ENCODE measurements around the gene SLC6A13.
"Not testable (repeated sequence)": the region's sequence is repeated elsewhere in the genome, so short reads cannot be mapped to it uniquely, and the experiment has no call there.

SLC6A13 gene

DNA sequence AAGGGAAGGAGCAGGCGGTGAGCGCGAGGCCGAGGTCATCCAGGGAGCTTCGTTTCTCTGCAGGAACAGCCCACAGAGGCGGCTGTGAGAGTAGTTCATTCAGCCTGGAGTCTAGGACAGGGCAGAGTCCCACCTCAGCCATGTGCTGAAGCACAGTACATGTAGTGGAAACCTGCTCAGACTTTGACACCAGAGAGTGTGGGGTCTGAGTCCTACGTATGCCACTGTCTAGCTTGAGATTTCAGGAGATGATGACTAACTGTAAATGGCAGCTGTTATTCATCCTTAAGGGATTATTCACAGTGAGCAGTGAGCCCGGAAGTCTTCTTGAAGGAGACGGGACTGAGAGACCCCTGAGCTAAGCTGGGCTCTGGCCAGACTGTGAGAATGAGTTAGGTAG, 938 bp upstream of the SLC6A13 start:
- no peak for DNase-seq

DNA sequence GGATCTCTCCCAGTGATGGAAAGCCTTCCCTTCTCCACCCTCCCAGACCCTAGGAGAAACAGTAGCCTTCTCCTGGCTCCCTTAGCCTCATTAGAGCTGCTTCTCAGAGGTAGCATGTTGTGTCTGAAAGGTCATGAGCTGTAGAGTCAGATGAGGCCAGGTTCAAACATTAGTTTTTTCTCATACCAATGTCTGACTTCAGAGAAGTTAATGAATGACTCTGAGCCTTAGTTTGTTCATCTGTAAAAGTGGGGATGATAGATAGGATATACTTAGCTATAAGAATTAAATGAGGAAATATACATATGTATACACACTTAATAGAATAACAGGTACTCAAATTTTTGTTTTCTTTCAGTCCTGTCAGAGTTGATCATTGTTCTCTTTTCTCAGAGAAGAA, 523 bp downstream of the SLC6A13 start:
- DNase-seq = no peak

DNA sequence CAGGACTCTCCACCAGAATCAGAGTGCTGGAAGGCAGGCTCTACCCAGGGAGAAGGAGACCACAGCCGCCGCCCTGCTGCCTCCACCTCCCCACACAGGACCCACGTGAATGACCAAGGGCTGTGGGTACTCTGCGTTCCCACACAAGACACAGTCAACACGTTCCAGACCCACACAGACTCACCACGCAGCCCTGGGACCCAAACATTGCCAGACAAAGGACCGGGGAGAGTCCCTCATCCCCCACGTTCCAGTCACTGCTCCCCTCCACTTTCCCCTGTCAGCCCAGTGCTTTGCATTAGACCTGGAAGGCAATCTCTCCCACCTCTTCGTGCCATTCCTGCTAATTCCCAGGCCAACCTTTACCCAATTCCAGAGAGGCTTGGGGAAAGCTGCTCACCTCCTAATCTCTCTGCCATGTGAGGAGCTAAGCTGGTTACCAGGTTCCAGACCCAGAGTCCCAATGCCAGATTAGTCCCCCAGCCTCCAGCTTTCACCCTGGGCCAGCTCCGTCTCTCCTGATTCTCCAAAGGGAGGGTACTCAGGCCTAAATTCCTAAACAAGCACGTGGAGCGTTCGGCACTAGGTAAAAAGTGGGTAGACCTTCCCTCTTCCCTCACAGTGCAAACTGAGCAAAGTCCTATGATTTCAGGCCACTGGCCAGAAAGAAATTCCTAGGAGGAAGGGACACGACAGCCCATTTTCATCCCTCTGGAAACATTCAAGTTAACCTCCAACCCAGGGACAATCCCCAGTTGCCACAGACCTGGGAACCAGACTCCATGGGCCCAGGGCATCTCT, 4.9 kb downstream of the SLC6A13 start:
- DNase-seq = no peak

DNA sequence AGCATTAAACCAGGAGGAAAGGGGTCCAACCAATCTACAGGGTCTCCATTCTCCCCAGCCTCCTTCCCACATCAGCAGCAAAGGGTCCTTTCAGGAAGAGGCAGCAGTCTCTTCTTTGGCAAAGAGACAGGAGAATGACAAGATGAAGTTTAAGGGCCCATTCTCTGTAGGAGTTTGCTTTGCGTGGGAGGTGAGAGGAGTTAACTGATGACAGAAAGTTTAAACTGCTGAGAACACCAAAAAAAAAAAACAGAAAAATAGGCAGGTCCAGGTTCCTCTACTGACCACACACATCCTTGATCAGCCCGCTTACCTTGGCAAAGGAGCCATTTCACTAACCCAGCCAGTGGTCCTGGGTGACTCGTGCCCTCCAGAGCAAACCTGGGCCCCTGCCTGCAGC, 5.7 kb downstream of the SLC6A13 start:
- DNase-seq = no peak

DNA sequence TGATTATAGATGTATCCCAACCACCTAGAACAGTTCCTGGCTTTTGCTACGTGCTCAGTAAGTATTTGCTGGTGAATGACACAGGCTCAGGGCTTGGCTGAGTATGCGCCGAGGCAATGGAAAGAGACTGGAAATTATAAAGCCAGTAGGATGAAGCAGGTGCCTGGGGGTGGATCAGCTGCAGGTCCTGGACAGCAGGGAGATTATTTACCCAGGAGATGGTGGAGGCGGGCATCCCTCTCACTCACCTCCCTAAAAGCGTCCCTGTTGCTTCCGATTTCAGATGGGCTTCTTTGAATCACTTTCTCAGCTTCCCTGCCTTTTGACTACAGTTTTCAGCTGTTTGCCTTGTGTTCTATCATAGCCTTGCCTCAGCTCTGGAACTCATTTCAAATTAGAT, 6.4 kb downstream of the SLC6A13 start:
- DNase-seq = no peak

DNA sequence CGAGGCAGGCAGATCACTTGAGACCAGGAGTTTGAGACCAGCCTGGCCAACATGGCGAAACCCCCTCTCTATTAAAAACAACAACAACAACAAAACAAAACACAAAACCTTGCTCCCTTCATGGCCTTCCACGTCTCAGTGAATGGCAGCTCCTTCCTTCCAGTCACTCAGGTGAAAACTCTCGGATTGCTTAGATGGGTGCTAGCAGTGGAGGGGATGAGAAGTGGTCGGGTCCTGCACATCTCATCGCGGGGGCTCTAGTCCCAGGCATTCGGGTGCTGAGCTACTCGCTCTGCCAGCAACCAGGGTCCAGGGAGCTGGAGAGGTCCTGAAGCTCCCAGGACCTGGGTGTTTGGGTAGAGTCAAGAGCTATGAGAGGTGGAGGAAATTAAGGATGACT, 7.7 kb downstream of the SLC6A13 start:
- no peak for DNase-seq

DNA sequence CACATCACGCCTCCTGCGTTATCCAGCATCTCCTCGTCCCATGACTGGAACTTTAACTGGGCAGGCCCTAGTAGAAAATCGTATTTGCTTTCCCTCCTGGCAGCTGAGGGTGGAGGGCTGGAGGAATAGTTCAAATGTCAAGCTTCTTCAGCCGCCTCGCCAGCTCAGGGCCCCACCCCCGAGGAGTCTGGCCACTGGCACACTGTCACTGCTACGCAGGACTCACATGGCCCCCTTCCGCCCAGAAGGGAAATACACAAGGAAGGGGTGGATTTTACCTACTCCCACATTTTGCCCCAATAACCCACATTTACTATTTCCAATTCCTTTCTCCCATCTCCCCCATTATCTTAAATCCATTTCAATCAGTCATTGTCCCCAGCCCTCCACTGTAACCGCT, 8.6 kb downstream of the SLC6A13 start:
- no peak for DNase-seq

DNA sequence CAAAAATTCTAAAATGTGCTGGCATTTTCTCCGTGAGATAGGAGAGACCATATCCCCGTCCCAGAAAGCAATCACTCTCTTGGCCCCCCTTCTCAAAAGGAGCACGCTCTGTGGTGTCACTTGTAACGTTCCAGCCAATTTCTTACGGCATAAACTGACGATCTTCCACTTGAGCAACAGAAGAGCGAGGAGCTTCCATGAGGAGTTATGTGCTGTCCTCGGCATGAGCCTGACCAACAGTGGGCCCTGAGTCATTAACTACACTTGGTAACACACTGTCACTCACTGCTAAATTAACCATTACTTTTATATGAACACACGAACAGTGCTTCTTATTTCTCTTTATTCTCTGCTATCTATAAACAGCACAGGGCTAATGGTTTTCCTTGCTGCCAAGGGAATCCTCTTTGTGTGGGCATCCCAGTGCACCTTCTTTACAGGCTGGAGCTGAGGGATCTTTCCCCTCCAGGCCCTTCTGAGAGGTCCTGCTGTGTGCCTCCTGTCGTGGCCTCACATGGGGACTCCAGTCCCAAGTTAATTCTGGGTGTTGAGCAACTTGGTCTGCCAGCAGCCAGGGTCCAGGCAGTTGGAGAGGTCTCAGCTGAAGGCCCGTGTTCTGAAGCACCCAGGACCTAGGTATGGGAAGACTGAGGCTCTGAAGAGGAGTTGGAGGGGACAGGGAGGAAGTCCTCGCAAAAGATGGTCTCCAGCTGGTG, 9.4 kb downstream of the SLC6A13 start:
- DNase-seq = peak in 1 of 2 experiments; percentile 29

DNA sequence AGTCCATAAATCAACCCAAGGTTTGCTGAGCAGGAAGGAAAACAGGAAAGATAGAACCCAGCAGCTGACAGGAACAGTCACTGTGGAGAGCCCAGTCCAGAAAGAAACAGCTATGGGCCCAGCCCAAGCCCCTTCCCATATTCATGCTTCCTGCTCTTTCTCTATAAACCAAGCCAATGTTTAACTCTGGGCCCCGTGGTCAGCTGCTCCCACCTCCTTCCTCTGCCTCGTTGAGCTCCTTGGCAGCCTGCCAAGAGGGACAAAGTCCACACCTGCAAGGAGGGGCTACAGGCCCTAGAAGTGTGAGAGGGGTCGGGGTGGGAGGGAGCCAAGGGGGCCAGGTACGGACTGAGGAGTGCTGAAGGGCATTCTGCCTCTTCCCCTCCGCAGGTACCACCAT, 10.0 kb downstream of the SLC6A13 start:
- DNase-seq = no peak

DNA sequence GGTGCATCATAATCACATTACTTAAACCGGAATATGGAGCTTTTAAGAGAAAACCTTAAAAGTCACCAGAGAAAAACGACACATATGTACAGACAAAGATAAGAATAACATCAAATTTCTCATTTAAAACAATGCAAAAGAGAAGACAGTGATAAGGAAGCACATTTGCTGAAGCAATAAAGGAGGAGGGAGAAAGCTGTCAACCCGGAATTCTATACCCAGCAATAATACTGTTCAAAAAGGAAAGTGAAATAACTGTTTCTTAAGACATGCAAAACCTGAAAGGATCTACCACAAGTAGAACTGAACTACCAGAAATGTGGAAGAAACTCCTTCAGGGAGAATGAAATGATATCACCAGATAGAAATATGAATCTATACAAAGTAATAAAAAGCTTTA, 15.4 kb downstream of the SLC6A13 start:
- no peak for DNase-seq

DNA sequence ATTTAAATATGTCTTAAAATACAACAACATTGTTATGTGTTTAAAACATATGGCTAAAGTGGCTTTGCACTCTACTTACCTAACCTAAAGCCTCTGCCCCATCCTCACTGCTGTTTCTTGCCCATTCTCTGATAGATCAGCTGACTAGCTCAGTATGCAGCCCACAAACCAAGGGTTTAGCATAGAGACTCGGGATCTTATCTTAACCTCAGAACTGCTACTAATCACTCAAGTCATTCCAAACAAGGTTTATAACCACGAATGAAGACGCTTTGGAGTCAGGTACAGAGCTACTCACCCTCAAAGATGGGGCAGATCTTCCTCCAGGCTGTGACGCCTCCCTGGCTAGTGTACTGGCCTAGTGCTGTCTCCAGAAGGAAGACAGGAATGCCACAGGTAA, 19.3 kb downstream of the SLC6A13 start:
- DNase-seq = no peak

DNA sequence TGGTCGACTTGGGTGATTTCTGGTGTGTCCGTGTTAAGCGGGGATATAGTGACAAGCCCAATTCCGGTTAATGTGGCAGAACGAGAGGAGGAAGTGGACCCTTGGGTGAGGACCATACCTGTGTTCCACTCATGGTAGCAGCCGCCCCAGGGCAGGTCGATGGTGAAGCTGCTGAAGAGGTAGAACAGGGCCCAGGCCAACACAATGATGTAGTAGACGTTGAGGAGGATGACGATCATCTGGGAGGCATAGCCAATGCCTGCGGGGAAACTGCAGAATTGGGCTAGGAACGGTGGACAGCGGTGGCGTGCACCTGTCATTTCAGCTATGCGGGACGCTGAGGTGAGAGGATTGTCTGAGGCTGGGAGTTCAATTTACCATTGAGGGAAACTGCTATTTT, 20.1 kb downstream of the SLC6A13 start:
- DNase-seq = no peak

DNA sequence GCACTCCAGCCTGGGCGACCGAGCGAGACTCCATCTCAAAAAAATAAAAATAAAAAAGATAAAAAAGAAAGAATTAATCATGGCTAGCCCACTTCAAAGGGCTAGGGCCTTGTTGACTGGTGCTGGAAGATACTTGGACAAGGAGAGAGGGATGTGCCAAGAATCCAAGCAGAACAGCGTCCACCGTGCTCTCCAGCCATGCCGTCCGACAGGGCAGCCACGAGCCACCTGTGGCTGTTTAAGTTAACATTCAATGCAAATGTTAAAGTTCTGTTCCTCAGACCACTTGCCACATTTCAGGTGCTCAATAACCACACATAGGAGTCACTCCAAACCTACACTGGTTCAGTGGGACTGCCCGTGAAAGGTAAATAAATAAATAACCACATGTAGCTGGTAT, 21.4 kb downstream of the SLC6A13 start:
- no peak for DNase-seq

DNA sequence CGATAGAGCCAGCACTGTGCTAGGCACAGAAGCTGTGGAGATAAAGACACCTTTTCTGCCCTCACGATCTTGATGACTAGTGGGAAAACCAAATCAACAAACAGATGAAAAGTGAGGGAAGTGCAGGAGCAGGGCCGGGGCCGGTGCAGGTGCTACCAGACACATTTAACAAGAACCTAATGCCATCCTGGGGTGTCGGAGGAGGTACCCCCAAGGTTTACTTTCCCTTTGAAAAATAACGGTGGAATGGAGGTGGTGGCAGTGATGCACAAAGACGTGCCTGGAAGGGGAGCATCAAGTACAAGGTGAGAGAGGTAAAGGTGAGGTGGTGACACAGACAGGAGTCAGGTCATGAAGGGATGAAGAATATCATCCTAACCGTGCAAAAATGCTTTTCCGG, 22.1 kb downstream of the SLC6A13 start:
- no peak for DNase-seq

DNA sequence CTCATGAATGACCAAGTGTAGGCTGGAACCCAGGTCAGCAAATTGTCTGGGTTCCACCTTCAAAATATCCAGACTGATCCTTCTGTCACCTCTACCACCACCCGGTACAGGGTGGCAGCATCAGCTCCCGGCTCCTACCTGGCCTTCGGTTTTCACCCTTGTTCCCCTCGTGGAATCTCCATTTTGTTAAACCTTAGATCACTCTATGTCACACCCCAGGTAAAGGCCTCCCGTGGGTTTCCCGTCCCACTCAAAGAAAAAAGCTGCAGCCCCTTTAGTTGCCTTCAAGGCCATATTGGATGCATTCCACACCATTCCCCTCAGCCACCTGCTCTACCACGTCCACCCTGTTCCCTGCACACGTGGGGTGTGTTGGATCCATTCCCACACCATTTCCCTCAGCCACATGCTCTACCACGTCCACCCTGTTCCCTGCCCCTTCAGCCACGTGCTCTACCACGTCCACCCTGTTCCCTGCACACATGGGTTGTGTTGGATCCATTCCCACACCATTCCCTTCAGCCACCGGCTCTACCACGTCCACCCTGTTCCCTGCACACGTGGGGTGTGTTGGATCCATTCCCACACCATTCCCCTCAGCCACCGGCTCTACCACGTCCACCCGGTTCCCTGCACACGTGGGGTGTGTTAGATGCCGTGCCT, 23.8 kb downstream of the SLC6A13 start:
- DNase-seq = no peak

DNA sequence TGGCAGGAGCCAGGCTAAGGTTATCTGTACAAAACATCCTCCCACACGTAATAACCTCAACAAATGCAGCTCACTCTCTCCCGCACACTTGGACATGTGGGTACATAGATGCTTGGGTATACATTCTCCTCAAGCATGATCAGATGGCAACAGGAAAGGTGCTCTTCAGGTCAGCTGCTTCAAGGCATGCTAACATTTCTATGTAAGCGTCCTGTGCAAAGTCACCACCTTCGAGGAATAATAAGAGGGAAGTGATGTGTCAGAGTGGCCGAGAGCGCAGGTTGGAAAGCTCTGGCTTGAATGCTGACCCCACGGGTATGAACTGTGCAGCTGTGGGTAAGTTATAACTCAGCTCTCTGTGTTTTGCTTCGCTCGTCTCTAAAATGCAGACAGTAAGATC, 24.5 kb downstream of the SLC6A13 start:
- DNase-seq = no peak

DNA sequence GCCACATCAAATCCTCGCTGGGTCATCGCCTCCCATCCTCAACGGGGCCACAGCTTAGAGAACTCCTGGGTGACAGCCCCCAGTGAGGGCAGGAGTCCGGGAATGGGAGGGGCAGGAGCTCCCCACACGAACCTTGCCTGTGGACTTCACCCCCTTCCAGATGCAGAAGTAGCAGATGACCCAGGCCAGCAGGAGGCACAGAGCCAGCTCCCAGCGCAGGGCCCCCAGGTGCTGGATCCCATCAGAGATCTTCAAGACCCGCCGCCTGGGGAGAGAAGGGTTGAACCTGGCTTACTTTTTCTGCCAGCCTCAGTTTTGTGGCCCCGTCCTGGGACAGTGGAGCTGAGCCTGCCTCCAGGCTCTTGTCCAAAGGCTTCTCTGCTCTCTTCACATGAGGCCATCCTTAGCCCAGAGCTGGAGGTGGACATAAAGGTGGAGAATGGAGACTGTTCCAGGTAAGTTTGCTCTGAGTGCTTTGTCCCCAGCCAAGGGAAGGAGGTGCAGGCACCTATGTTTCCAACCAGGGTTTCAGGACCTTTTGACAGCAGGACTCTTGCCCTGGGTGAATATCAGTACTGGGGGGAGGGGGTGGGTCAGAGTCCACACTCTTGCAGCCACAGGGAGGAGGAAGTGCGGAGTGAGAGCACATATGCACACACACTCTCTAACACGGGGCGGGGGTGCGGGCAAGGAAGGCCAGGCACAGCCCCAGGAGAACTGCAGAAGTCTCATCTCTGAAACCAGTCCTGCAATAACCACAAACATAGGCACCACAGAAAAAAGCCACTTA, 25.4 kb downstream of the SLC6A13 start:
- no peak for DNase-seq

DNA sequence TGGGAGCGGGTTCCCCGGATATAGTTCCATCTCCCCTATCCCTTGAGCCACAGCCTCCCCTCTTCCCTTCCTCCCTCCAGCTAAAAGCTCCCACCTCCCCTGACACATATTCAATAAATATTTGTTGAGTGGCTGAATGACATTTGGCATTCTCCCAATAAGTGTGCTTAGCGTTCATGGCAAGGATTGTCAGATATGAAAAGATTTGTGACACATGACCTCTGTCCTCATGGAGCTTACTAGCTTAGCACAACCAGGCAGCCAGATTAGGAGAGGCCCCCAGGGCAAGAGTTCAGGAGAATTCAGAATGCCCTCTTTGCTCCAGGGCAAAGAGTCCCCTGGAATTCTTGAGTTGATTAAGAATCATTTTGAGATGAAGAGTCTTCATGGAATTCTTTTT, 26.2 kb downstream of the SLC6A13 start:
- DNase-seq = no peak

DNA sequence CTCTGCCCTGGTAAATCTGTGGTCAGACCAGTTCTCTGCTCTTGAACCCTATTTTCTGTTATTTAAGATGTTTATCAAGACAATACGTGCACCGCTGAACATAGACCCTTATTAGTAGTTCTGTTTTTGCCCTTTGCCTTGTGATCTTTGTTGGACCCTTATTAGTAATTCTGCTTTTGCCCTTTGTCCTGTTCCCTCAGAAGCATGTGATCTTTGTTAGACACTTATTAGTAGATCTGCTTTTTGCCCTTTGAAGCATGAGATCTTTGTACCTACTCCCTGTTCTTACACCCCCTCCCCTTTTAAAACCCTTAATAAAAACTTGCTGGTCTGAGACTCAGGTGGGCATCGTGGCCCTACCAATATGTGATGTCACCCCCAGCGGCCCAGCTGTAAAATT, 26.7 kb downstream of the SLC6A13 start:
- DNase-seq = not testable (repeated sequence)

DNA sequence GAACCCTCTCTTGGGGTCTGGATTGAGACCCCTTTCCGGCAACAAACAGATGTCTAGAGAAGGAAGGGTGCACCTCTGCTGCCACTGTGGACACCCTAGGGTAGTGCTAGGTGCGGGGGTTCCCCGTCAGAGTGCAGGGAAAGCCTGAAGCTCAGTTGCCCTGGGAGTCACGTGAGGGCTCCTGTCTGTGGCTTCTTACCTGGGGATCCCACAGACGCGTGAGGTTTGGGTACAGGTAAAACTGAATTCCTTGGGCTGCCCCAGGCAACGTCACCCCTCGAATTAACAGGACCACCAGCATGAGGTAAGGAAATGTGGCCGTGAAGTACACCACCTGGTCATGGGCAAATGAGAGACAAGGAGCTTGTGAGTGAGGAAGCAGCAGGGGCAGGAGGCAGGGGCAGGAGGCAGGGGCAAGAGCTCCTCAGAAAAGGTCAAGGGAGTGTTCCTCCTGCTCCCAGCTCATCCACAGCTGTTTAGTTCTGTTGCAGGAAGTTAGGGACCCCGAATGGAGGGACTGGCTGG, 27.7 kb downstream of the SLC6A13 start:
- no peak for DNase-seq

DNA sequence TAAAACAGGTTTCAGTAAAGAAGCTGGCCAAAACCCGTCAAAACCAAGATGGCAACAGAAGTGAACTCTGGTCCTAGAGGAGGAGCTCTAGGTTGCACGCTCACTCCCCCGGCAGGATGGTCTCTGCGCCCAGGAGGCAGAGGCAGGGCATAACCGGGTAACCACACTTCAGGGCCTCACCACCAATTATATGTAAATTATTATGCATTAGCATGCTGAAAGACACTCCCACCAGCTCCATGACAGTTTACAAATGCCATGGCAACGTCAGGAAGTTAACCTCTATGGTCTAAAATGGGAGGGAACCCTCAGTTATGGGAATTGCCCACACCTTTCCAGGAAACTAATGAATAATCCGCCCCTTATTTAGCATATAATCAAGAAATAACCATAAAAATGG, 28.6 kb downstream of the SLC6A13 start:
- no peak for DNase-seq

DNA sequence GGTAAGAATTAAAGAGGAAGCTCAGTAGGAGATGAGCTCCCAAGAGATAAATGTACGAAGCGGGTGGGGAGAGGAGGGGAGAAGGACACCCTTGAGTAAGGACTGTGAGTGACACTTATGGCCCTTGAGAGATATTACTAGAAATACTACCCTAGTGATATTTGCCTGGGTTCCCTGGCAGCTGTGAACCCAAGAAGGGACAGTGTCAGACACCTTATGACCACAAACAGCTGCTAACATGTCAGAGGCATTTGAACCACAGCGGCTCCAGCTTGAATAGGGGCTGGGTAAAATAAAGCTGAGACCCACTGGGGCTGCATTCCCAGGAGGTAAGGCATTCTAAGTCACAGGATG, 29.0 kb downstream of the SLC6A13 start:
- DNase-seq = peak in 1 of 2 experiments; percentile 51
